Natural killer cell (primary cell): ENCODE results near the gene ACOX3. TPM values are rescaled to one million over a fixed set of nuclear protein-coding genes. Genes with fewer than 3 reads are reported as not detected.
"Not testable (repeated sequence)": the region's sequence is repeated elsewhere in the genome, so short reads cannot be mapped to it uniquely, and the experiment has no call there.

Experiments
- ATAC-seq, 3 donors: fragments of 150-1000 bp in 2 of 3; fragments of 200-7000 bp in 1 of 3; cut with Tn5 transposase; 1 replicate in 1 of 3; 2 replicates in 2 of 3; pipeline ENCODE4 v1.10.0; 2021; ENCODE audit warnings: mild to moderate bottlenecking in 2 of 3, moderate library complexity in 2 of 3
- DNase-seq, 2 donors: peaks; one replicate each; pipeline versions ENCODE4 v3.0.0 to v3.0.0-alpha.2; 2013 to 2021; ENCODE audit warnings: mixed read lengths in 1 of 2
- H3K27ac ChIP-seq: one replicate; pipeline ENCODE4 v1.5.1; 2013; ENCODE audit warnings: mild to moderate bottlenecking, low read length
- H3K27me3 ChIP-seq: one replicate; pipeline ENCODE4 v1.6.1; 2013; ENCODE audit warnings: low read length; ENCODE audit not compliant: control insufficient read depth, insufficient read depth
- H3K36me3 ChIP-seq: one replicate; pipeline ENCODE4 v1.6.1; 2013; ENCODE audit warnings: low read length; ENCODE audit not compliant: control insufficient read depth, insufficient read depth
- H3K4me1 ChIP-seq: one replicate; pipeline ENCODE4 v1.6.1; 2013; ENCODE audit warnings: low read length; ENCODE audit not compliant: control insufficient read depth, insufficient read depth
- H3K4me3 ChIP-seq: one replicate; pipeline ENCODE4 v1.5.1; 2013; ENCODE audit warnings: low read length
- H3K9me3 ChIP-seq: one replicate; pipeline ENCODE4 v1.6.1; 2013; ENCODE audit warnings: low read length; ENCODE audit not compliant: control insufficient read depth, insufficient read depth
- H3K27ac Mint-ChIP-seq, 2 donors: one replicate each; pipeline ENCODE4 v1.8.0; 2022; ENCODE audit warnings: mild to moderate bottlenecking in 2 of 2, mixed read lengths in 2 of 2, moderate library complexity in 1 of 2
- H3K27me3 Mint-ChIP-seq, 2 donors: one replicate each; pipeline ENCODE4 v1.8.0; 2022; ENCODE audit warnings: low read depth in 2 of 2, mixed read lengths in 2 of 2
- H3K36me3 Mint-ChIP-seq: one replicate; pipeline ENCODE4 v1.8.0; 2022; ENCODE audit warnings: mixed read lengths
- H3K4me1 Mint-ChIP-seq, 2 donors: one replicate each; pipeline ENCODE4 v1.8.0; 2022; ENCODE audit warnings: mixed read lengths in 2 of 2
- H3K4me3 Mint-ChIP-seq: one replicate; pipeline ENCODE4 v1.8.0; 2022; ENCODE audit warnings: mild to moderate bottlenecking, moderate library complexity, mixed read lengths
- H3K9me3 Mint-ChIP-seq, 2 donors: one replicate each; pipeline ENCODE4 v1.8.0; 2022; ENCODE audit warnings: mixed read lengths in 2 of 2
- WGBS: methylation state at CpG from one replicate; pipeline ENCODE4 v1.1.7; 2013; ENCODE audit warnings: missing lambda C conversion rate; ENCODE audit not compliant: insufficient coverage; 5-methylcytosine and 5-hydroxymethylcytosine counted together
- intact Hi-C: fragments of 100-400 bp; cut with micrococcal nuclease; formaldehyde crosslinking; loops from one replicate; pipeline ENCODE4 v1.14.2; 2022
- total RNA-seq, 4 donors: library from RNA; stranded (reverse); fragments of 120-200 nt in 1 of 4; gene quantifications; one replicate each; pipeline versions ENCODE4 v1.2.3 to v1.2.4, GENCODE V29; 2013 to 2022
- TF ChIP-seq, protein P1 (sequence below): fragments of 200-600 bp; IDR thresholded peaks from one replicate; pipeline ENCODE4 v1.8.0; 2022; ENCODE audit warnings: antibody characterized with exemption

The ACOX3 gene
- total RNA-seq, 3 donors from 2014 or later (not counting 1 experiment from before 2014, with no cell fraction given) = 12.4 to 18.3 (median 15.4) TPM

DNA sequence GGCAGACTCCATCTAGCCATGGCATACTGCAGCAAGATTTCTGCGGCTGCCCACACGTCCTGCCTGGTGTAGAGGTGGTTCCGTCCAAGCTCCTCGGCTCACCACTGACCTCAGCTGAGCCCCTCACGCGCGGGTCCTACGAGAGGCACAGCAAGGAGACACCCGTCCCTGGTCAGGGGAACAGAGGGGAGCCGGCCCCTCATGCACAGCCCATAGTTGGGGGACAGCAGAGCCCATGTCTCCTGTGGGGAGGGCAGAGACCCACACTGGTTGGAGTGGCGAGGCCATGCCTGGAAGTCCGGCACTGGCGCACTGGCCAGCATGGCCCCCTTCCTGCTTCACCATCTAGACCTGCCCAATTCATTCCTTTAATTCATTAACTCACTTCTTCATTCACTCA lies 90.2 kb downstream of the ACOX3 start:
- Mint-ChIP-seq H3K4me1 (no peaks in the 10 kb centered on the region), H3K27ac (no peak overlapping the region), H3K27me3 (no peaks in the 10 kb centered on the region), H3K9me3 (no peaks in the 10 kb centered on the region), H3K4me3 (no peak overlapping the region), H3K36me3 (no peaks in the 10 kb centered on the region)
- Histone ChIP-seq H3K9me3 (no peaks in the 10 kb centered on the region), H3K27me3 (peaks cover 2% of the 10 kb centered on the region), H3K36me3 (no peaks in the 10 kb centered on the region), H3K4me1 (no peaks in the 10 kb centered on the region), H3K4me3 (no peak overlapping the region), H3K27ac (no peak overlapping the region)
- intact Hi-C loops = no loop called here
- 84% methylated on average over 13 of the region's 13 CpGs for WGBS
- no peak for ATAC-seq
- TF ChIP-seq, protein P1, sequence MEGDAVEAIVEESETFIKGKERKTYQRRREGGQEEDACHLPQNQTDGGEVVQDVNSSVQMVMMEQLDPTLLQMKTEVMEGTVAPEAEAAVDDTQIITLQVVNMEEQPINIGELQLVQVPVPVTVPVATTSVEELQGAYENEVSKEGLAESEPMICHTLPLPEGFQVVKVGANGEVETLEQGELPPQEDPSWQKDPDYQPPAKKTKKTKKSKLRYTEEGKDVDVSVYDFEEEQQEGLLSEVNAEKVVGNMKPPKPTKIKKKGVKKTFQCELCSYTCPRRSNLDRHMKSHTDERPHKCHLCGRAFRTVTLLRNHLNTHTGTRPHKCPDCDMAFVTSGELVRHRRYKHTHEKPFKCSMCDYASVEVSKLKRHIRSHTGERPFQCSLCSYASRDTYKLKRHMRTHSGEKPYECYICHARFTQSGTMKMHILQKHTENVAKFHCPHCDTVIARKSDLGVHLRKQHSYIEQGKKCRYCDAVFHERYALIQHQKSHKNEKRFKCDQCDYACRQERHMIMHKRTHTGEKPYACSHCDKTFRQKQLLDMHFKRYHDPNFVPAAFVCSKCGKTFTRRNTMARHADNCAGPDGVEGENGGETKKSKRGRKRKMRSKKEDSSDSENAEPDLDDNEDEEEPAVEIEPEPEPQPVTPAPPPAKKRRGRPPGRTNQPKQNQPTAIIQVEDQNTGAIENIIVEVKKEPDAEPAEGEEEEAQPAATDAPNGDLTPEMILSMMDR = no peak
- no peak for DNase-seq

DNA sequence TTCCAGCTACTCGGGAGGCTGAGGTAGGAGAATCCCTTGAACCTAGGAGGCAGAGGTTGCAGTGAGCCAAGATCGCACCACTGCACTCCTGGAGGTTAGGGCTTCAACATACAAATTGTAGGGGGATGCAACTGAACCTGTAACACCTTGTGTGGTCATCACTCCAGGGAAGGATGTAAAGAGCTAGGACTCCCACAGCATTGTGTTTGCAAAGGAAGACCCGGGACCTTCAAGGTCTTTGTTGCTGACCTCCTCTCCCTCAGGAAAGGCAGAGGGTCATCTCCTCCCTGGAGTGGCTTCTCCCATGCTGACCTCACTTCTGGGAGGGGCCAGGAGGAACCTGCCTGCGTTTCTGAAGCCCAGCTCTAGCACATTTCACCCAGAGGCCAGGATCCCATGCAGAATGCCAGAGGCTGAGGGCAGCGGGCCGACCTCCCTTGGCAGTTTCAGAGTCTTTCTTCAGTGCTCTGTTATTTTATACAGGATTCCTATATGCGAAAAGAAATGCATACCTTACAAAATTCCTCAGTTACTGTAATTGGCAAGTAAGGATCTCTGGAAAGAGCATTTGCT lies 90.8 kb downstream of the ACOX3 start:
- Mint-ChIP-seq H3K4me3 (no peak overlapping the region), H3K27me3 (no peaks in the 10 kb centered on the region), H3K4me1 (no peaks in the 10 kb centered on the region), H3K9me3 (no peaks in the 10 kb centered on the region), H3K27ac (no peak overlapping the region), H3K36me3 (no peaks in the 10 kb centered on the region)
- no peak overlapping the region for H3K27ac ChIP-seq
- no peak for DNase-seq
- no peaks in the 10 kb centered on the region for H3K36me3 ChIP-seq
- ATAC-seq = no peak
- H3K4me1 ChIP-seq = no peaks in the 10 kb centered on the region
- peaks cover 2% of the 10 kb centered on the region for H3K27me3 ChIP-seq
- 91% methylated on average over 7 of the region's 7 CpGs for WGBS
- TF ChIP-seq, protein P1 = no peak
- no peaks in the 10 kb centered on the region for H3K9me3 ChIP-seq
- intact Hi-C loops = no loop called here
- no peak overlapping the region for H3K4me3 ChIP-seq

DNA sequence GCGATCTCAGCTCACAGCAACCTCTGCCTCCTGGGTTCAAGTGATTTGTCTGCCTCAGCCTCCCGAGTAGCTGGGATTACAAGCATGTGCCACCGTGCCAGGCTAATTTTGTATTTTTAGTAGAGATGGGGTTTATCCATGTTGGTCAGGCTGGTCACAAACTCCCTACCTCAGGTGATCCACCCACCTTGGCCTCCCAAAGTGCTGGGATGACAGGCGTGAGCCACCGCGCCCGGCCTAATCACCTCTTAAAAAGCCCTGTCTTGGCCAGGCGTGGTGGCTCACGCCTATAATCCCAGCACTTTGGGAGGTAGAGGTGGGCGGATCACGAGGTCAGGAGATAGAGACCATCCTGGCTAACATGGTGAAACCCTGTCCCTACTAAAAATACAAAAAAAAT lies 91.3 kb downstream of the ACOX3 start:
- H3K36me3 Mint-ChIP-seq, intact Hi-C loops, H3K9me3 Mint-ChIP-seq, H3K9me3 ChIP-seq, H3K4me1 ChIP-seq, H3K4me3 Mint-ChIP-seq, H3K27me3 ChIP-seq, H3K36me3 ChIP-seq, DNase-seq, H3K4me3 ChIP-seq, ATAC-seq, H3K27ac Mint-ChIP-seq, H3K4me1 Mint-ChIP-seq, H3K27me3 Mint-ChIP-seq, H3K27ac ChIP-seq: not testable (repeated sequence)
- WGBS = 93% methylated on average over 11 of the region's 11 CpGs

DNA sequence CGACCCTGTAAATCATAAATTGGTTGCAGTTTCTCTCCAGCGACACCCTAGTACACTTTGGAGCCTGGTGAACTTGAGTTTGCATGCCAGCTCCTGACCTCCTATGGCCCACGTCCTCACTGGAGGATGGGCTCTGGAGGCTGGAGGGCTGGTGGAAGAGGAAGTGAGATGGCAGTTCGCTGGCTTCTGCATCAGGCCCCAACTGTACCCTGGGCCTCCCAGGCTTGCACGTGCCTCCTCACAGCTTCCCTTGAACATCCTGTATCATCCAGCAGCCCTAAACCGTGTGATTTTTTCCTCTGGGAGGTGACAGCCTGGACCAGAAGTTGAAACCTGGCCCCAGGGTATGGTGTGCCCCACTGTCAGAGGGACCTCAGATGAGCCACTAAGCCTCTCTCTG lies 92.5 kb downstream of the ACOX3 start:
- H3K27ac Mint-ChIP-seq = no peak overlapping the region
- H3K27me3 ChIP-seq = peaks cover 2% of the 10 kb centered on the region
- H3K36me3 Mint-ChIP-seq = no peaks in the 10 kb centered on the region
- no peaks in the 10 kb centered on the region for H3K9me3 Mint-ChIP-seq
- TF ChIP-seq, protein P1 = no peak
- H3K27me3 Mint-ChIP-seq = no peaks in the 10 kb centered on the region
- ATAC-seq (no peak), DNase-seq (no peak)
- intact Hi-C loops = no loop called here
- no peaks in the 10 kb centered on the region for H3K9me3 ChIP-seq
- no peaks in the 10 kb centered on the region for H3K4me1 Mint-ChIP-seq
- 26% methylated on average over 6 of the region's 6 CpGs for WGBS
- no peak overlapping the region for H3K4me3 ChIP-seq
- no peak overlapping the region for H3K27ac ChIP-seq
- no peaks in the 10 kb centered on the region for H3K4me1 ChIP-seq
- no peak overlapping the region for H3K4me3 Mint-ChIP-seq
- H3K36me3 ChIP-seq = no peaks in the 10 kb centered on the region
